Left kidney (tissue), 2 donors: Measurements from ENCODE around the gene ELMOD3. TPM values are rescaled to one million over a fixed set of nuclear protein-coding genes. Genes with fewer than 3 reads are reported as not detected.
A peak's percentile ranks its signal among the peaks of the same experiment; 100 is the strongest.
"Not testable (repeated sequence)": the region's sequence is repeated elsewhere in the genome, so short reads cannot be mapped to it uniquely, and the experiment has no call there.

Source experiments
- DNase-seq: peaks from one replicate; pipeline ENCODE4 v3.0.0-alpha.2; 2013
- polyA plus RNA-seq: library from polyadenylated mRNA; unstranded; fragments of 120-200 nt; gene quantifications from one replicate; pipeline ENCODE4 v1.2.1, GENCODE V29; 2013; ENCODE audit not compliant: insufficient read length

ELMOD3 gene
- polyA plus RNA-seq, 1 donor: 37.2 TPM

DNA sequence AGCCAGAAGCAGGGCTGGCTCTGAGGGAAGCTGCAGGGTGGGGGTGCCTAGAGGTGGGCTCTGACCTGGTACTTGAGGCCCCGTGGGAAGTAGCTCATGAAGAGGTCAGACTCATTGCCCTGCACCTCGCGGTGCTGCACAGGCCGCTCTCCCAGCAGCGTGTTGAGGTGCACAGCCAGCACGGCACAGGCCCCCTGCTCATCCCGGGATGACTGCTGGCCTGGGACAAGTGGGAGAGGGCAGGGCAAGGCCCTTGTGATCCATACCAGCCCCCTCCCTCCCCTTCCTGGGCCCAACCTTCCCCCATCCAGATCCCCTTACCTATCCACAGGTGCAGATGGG lies 46.9 kb downstream of the ELMOD3 start:
- DNase-seq: no peak

DNA sequence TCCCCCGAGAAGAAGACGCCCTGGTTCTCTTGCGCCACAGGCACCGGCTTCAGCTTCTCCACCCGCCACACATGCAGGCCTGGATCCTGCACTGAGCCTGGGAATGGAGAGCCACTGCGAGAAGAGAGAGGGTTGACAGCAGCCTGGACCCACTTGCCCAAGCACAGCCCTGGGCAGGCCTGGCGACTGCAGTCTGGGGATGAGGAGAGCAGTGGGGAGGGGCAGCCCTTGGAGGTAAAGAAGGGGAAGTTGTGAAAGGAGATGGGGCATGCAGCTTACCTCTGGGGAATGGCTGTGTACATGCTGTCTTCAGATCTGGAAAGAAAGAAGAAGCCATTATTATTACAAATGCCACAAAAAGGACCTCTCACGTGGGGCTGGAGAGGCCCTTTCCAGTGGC lies 47.3 kb downstream of the ELMOD3 start:
- DNase-seq: no peak

DNA sequence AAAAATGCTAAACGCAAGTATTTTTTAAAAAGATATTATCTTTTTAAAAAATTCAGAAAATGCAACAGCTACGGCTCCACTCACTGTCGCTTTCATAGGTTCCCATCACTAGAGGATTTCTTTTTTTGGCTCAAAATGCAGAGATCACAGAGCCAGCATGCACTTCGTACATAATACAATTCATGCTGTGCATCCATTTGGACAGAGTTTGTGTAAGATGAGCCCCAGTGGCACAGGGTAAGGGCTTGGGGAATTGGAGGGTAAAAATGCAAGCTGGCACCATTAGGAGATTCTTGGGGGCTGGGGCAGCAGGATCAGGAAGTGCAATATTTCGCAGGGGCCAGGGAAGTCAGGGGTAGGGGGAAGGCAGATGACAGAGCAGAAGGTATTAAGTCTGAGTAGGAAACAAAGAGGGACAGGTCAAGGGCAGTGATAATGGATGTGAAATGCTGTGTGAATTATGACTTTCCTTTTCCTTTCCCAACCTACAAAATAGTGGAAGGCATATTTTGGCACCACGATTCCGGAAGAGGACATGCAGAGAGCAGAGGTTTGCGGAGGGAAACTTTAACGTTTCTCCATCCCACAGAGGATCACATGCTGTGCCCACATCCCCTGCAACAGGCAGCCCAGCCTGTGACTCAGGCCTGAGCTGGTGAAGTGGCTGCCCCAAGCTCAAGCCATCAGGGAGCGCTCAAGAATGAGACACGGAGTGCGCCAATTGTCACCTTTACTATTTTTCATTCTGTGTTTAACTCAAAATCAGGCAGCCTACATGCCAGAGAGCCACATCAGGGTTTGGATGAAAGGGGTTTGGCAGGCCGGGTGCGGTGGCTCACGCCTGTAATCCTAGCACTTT lies 50.9 kb downstream of the ELMOD3 start:
- no peak for DNase-seq

DNA sequence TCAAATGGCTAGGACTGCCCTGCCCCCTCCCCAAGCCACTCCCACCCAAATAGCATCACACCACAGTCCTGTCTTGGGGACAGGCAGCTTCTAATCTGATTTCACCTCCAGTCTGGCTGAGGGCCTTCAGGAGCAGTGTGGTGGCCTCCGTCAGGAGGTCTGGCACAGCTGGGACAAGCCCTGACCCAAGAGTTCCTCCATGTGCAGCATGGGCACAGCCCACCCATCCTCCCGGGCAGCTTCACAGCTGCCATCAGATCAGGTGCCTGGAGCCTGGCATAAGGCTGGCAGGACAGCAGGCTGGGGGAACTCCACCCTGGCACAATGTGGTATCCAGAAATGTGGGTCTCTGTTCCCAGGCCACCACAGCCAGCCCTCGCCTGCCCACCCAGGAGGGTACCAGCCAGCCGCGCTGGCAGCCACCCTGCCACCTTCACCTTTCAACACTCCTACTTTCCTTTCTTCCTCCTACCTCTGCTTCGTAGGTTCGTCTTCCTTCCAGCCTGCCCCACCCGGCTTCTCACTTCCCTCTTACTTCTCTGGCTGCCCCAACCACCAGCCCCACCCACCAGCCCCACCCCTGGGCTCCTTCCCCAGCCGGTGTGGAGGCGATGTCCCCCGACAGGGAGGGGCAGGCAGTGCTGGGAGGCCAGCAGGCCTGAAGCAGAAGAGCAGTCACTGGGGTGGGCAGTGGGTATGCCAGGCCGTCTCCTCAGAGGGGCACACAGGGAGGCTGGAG lies 55.4 kb downstream of the ELMOD3 start, which contains the start of gene CAPG:
CAPG (minus strand) TSS at position 522 of the 739 bp plus-strand sequence. CDS start 8,221 bp downstream, outside the sequence.
- DNase-seq: no peak

DNA sequence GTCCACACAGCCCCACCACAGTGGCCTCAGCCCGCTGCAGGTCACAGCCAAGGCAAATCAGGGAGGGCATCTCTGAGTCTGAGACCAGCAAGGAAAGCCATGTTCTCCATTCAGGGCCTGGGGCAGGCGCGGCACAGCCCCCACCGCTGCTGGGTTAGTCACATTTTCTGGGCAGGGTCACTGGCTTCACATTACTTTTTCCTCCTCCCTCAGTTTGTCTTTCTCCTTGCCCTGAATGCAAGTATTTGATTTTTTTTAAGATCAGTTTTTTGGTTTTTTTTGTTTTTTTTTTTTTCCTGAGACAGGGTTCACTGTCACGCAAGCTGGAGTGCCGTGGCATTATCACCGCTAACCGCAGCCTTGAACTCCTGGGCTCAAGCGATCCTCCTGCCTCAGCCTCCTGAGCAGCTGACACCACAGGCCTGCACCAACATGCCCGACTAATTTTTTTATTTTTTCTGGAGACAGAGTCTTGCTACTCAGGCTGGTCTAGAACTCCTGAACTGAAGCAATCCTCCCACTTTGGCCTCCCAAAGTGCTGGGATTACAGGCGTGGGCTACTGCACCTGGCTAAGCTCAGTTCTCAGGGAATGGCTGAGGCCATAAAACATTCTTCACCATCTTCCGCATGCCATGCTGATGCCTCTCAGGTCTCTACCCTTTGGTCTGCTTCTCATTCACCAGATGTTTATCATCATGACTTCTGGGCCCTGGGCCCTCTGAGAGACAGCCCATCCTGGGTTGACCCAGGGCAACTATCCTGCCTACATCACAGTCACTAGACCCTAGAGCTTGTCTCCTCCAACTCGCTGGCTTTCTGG lies 56.2 kb downstream of the ELMOD3 start:
- DNase-seq: no peak

DNA sequence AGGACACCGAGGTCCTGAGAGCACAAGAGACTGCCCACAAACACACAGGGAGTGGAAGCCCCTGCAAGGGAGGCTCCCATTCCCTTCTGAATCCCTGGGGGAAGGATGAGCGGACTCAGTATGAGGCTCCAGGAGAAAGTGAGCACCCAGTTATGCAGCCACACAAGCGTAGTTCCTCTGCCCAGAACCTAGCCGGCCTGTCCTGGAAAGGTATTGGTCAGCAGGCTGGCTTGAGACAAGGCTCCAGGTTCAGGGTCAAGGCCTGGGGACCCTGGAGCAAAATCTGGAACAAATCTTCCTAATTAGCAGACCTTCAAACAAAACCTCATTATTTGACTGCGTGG lies 56.8 kb downstream of the ELMOD3 start:
- no peak for DNase-seq

DNA sequence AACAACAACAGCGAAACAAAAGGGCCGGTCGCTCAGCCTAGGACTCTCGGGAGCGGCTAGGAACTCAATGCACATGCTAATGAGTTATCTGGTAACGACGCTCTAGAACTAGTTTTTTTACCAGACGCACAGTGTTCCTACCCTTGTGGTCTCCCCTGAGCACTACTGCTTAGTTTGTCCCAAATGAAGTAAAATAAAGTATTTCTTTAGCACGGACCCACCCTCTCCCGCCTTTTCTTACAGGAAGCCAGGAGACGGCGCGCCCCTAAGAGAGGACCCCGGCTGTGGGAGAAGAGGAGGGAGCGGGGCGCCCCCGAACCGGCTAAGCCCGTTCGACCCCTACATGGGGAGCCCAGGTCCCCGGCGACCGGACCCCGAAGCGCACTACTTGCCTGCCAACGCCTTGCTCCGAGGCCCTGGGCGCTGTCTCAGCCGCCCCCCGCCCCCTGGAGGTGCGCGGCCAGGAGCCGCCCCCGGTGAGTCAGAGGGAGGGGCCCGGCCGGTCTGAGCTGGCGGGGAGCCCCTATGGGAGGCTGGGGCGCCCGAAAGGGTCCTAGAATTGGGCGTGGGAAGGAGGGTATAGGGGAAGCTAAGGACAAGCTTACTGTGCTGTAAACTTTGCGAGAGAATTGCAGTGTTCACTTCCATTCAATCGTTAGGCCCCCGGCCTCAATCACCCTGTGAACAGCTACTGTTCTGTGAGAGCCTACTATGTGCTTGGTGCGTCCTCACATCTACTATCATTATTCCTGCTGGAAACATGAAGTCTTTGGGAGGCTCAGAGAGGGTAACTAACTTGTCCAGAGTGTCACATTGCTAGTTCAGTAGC lies 59.2 kb downstream of the ELMOD3 start:
- no peak for DNase-seq

DNA sequence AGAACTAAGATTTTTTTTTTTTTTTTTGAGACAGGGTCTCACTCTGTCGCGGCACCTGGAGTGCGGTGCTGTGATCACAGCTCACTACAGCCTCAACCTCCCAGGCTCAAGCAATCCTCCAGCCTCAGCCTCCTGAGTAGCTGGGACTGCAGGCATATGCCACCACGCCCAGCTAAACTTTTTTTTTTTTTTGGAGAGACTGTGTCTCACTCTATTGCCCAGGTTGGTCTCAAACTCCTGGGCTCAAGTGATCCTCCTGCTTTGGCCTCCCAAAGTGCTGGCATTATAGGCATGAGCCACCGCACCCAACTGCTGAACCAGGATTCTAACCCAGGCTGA lies 59.8 kb downstream of the ELMOD3 start:
- not testable (repeated sequence) for DNase-seq

DNA sequence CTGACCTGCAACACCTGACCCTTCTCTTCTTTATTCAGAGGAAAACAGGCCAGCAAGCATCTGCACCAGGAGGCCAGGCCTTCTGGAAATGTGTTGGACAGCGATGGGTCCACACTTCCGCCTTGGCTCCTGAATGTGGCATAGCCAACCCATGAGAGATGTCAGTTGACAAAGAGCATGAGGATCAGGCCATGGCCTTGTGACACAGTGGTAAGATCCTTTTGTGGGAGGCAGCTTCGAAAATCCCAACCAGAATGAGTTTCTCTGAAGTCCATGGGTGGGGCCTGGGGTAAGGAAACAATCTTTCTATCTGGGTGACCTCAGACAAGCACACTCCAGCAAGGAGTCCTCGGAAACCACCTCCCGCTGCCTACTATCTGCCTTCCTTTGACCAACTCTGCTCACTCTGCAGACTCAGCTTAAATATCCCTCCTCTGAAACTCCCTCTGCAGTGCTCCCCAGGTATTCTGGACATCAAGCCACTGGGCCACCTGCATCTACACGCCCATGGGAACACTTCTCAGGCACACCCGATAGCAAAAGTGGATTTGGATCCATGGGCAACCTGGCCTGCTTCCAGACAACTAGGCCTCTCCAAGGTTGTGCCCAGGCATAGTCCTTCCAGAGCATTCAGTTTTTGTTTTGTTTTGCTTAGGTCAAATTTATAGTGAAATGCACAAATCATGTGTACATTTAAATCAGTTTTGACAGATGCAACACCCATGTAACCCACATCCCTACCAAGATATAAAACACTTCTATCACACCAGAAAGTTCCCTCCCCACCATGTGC lies 60.4 kb downstream of the ELMOD3 start:
- DNase-seq: no peak

DNA sequence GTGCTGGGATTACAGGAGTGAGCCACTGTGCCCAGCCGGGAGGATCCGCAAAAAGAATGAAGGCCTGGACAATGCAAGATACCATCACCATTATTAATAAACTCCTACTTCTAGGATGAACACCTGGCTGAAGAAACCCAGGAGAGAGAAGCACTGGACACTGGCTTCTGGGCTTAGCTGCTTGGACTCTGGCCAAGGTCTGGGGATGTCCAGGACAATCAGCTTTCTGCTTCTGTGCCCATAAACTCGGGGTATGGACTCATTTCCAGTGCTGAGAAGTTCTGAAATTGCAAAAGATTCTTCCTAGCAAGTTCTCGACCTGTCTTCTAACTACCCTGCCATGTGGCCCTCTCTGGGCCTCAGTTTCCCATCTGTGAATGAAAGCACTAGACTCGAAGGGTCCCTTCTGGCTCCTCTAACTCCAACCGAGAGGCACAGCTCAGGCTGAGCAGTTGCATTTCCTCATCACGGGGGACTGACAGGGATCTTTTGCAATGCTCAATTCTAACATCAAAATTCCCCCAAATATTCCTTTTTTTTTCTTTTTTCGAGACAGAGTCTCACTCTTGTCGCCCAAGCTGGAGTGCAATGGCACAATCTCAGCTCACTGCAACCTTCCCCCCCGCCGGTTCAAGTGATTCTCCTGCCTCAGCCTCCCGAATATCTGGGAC lies 61.5 kb downstream of the ELMOD3 start:
- no peak for DNase-seq

DNA sequence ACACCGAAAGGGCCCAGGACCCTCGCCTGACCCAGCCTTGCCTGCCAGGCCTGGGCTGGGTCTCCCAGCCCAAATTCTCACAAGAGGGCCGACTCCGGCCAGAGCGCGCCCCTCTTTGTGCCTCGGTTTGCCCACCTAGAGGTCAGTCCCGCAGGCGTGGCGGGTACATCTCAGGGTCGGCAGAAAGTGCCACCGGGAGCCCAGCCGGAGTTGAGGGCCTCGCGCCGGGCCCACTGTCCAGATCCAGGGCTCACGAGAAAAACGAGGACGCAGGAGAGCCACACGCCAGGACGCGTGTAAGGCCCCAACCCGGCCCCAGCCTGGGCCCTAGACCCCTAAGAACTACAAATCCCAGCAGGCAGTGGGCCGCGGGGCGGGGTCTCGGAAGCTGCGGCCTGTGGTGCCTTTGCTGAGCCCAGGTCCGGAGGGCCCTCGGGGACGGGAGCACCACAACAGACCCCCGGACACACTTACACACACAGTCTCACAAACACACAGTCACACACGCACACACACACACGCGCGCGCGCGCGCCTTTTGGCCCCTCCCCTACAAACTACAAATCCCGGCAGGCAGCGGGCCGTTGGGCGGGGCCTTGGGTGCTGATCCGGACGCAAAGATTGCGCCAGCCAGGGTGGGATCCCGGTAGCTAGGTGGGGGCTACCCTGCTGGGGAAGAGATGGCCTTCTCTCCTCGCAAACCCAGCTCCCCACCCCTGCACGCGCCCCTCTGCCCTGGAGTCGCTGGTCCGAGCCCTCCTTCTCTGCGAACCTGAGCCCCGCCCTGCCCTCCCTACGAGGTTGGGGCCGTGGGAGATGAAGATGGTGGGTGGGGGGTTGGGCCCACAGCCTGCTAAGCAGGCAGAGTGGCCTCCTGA lies 63.8 kb downstream of the ELMOD3 start, which contains the start of gene SH2D6:
SH2D6 (plus strand) TSS at position 583 of the 877 bp plus-strand sequence. CDS start 10,752 bp downstream, outside the sequence.
- DNase-seq: no peak

DNA sequence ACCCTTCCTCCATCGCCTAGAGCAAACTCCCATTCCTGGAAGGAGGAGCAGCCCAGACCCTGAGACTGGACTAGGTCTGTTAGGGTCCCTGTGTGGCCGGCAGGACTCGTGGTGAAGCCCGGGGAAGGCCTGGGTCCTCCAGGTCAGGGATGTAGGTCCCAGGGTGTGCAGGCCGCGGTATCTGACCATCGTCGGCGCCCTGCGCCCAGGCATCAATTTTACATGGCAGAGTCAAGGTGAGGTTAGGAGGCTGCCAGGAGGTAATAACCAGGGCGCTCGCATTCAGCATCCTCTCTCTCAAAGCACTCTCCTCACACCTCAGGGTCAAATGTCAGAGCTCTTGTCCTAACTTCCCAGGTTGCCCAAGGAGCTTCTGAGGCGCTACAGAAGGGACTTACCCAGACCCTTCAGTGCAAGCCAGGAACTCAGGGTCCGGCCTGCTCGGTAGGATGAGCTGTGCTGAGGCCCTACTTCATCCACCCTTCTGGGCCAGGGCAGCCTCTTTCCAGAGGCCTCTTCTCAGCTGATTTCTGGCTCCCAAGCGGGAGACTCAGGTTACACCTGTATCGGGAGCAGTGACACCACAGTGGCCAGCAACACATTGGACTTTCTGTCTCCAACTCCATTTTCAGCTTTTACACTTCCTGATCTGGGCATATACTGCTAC lies 64.6 kb downstream of the ELMOD3 start:
- DNase-seq: no peak

DNA sequence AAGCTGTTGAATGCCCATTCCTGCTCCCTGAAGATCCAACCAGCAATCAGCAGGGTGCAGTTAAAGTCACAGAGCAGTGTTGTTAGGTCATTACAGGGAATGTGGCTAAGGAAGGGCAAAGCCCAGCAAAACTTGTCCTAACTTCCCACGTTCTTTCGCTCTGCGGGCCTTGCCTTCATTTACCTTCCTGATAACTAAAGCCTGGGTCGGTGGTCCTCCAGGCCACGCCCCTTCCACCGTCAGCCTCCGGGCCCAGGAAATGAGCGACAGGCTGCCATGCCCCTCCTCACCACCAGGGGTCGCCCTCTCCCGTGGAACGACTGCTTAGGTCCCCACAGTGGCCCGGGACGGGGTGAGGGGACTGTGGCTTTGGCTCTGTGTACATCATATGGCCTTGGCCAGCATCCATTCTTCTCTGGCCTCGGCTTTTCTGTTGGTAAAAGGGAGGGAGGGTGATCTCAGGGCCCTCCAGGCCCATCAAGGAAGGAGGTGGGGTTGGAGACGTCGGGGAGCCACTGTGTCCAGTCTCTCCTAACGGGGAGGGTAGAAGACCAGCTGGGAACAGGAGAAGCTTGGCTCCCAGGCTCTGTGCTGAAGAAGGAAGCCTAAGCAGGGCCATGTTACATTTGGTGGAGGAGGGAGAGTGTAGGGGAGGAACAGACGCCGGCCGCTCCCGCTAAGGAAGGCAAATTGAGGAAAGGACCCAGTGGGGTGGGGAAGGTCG lies 66.1 kb downstream of the ELMOD3 start:
- peak; percentile 86 for DNase-seq

DNA sequence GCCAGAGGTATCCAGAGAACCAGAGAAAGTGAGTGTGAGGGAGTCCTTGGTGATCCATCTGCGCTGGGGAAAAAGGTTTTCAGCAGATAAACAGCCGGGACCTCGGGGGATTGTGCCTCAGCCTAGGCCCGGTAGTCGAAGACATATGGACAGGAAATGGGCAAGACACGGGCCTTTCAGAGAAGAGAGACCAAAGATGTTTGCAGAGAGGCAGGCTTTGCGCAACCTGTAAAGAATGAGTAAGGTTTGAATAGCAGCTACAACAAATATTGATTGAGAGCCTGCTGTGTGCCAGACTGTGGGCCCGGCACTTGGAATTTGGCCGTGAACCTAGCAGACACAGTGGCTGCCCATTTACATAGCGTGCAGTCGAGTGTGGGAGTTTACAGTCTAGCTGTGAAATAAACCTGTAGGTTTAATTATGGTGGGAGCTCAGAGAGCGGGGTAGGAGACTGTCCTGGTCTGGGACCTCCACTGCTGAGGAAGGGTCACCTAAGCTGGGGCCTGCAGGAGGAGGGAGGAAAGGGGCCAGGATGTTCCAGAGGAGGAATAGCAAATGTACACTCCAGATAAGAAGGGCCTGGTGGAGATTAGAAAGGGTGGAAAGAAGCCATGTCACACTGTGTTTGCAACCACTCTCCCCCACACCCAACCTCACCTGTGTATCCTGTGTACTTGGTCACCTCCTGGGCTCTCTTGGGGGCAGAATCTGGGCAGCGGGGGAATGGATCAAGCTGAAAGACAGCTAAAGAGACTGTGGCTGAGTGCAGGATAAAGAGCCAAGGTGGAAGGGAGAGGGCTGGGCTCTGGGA lies 66.9 kb downstream of the ELMOD3 start:
- no peak for DNase-seq

DNA sequence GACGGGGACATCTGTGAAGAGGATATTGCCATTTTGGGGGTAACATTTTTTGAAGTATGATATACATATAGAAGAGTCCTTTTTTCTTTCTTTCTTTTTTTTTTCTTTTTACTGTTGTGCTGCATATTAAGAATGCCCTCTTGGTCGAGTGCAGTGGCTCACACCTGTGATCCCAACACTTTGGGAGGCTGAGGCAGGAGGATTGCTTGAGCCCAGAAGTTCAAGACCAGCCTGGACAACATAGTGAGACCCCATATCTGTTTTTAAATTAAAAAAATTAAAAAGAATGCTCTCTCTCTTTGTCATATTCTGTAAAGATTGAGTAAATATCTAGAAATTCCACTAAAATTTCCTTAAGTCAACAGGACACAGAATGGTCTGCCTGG lies 67.5 kb downstream of the ELMOD3 start:
- no peak for DNase-seq

DNA sequence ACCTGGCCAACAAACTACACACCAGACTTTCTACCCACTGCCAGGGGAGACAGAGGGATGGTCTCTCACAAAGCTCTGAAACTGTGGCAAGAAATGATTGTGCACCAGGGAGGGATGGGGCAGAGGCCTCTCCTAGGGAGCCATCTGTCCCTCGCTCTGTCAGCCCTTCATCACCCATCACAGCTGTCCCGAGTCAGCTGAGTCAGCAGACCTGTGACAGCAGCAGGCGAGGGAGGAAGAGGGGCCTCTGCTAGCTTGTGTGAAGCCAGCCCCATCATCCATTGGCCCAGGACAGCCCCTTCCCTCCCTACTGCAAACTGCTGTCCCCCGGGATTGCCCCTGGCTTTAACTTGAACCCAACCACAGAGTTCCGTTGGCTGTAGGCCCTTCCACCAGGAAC lies 69.0 kb downstream of the ELMOD3 start:
- DNase-seq: no peak

DNA sequence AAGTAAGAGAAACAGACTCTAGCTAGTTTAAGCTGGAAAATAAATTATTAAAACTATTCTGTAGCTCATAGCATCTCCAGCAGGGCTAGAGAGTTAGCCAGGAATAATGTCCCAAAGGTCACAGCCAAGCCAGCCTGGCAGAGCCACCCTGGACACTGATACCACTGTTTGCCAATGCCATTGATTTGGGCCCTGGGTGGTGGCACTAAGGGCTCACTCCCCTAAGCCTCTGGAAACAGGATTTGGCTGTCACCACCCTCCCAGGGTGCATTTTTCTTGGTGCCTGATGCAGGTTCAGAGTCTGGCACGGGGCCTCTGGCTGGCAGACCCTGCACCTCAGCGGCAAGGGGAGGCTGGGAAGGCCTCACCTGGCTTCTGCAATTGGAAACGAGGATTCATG lies 71.0 kb downstream of the ELMOD3 start:
- no peak for DNase-seq
